Measurements from ENCODE around the gene ARHGEF1. TPM values are rescaled to one million over a fixed set of nuclear protein-coding genes. Genes with fewer than 3 reads are reported as not detected.

Gene ARHGEF1
- total RNA-seq, 1 experiment from 2014 or later = 106 TPM

DNA sequence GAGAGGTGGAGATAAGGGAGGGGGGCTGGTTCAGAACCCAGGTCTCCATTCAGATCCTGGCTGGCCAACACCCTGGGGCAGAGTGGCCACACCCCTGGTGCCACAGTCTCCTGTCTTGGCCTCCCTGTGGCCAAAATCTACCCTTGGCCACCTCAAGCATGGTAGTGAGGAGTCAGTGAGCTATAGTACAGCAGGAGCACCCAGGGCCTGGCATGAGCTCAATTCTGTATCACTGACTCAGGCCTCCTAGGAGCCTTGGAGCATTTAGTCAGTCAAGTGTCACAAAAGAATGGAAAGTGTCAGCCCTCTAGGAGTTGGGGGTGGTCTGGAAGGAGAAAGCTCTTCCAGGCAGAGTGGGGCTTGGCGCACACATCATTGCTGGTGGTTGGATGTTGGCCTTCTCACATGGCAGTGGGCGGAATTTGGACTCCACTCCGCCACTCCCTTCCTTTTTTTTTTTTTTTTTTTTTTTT lies 12.5 kb upstream of the ARHGEF1 start:
- no peak overlapping the region for H3K27ac Mint-ChIP-seq (ENCODE audit: low read depth, unreplicated experiment)
- ChIA-PET CTCF (interaction anchor here (4.8 kb wide), 1 partner anchor 10 kb away, joined by 32 read pairs; the partner anchor contains the start of gene RPS19), POLR2A (interaction anchor here (0.6 to 9.5 kb wide), 6 partner anchors 9 to 501 kb away, joined by 3 to 134 read pairs (median 4); partner anchors contain the start of genes RABAC1 and RPS19)
- intact Hi-C loops (cut with micrococcal nuclease) = no loop called here
- TF ChIP-seq, protein P1, sequence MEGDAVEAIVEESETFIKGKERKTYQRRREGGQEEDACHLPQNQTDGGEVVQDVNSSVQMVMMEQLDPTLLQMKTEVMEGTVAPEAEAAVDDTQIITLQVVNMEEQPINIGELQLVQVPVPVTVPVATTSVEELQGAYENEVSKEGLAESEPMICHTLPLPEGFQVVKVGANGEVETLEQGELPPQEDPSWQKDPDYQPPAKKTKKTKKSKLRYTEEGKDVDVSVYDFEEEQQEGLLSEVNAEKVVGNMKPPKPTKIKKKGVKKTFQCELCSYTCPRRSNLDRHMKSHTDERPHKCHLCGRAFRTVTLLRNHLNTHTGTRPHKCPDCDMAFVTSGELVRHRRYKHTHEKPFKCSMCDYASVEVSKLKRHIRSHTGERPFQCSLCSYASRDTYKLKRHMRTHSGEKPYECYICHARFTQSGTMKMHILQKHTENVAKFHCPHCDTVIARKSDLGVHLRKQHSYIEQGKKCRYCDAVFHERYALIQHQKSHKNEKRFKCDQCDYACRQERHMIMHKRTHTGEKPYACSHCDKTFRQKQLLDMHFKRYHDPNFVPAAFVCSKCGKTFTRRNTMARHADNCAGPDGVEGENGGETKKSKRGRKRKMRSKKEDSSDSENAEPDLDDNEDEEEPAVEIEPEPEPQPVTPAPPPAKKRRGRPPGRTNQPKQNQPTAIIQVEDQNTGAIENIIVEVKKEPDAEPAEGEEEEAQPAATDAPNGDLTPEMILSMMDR (IDR thresholded peaks at IDR 0.05; ENCODE audit: unreplicated experiment) = no peak
- H3K9me3 Mint-ChIP-seq (ENCODE audit: unreplicated experiment) = no peaks in the 10 kb centered on the region
- peaks cover 8% of the 10 kb centered on the region for H3K4me1 Mint-ChIP-seq (ENCODE audit: insufficient read depth, unreplicated experiment)
- H3K4me3 Mint-ChIP-seq (ENCODE audit: unreplicated experiment) = no peak overlapping the region
- H3K36me3 Mint-ChIP-seq (ENCODE audit: insufficient read depth, unreplicated experiment) = peaks cover 89% of the 10 kb centered on the region
- BruUV-seq (replicated peaks) = no TSS peak
- peak; percentile 40 for DNase-seq (ENCODE audit: unreplicated experiment)
- no peaks in the 10 kb centered on the region for H3K27me3 Mint-ChIP-seq (ENCODE audit: insufficient read depth, unreplicated experiment)

DNA sequence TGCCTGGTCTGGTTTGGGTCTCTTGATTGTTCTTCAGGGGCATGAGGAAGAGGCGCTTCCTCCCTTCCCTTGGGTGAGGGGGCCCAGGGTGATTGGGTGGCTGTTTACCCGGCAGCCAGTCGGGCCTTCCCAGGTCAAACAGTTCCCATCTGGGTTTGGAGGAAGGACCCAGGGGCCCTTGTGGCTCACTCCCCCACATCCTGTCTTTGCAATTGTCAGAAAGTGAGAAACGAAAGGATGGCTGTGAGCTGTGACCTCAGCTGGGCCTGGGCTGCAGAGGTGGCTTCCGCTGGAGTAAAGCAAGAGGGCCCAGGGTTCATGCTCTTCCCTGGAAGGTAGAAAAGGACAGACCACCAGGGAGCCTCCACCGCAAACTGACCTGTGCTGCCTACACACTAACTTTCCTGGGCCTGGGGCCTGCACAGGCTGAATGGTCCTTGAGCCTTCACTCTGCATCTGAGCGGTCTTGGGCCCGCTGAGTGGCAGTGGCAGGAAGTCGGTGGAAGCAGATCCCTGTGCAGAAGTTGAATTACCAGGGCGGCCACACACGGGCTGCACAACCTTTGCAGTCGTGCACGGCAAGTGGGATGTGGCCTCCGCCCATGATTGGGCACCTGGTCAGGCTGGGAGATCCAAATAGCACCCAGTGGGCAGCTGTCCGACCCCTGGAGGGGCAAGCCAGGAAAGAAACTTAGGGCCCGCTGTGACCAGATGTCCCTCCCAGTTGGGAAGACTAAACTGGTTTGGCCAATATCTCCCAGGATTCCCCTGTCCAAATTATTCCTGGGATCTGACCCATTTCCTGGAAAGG lies 11.2 kb upstream of the ARHGEF1 start:
- no peaks in the 10 kb centered on the region for H3K27me3 Mint-ChIP-seq (ENCODE audit: insufficient read depth, unreplicated experiment)
- H3K4me3 Mint-ChIP-seq (ENCODE audit: unreplicated experiment) = peak overlapping the region; percentile 28
- CTCF ChIA-PET = interaction anchor here (0.7 to 4.8 kb wide), 4 partner anchors 10 to 79 kb away, joined by 3 to 32 read pairs (median 4); partner anchors contain the start of gene RPS19
- peaks cover 76% of the 10 kb centered on the region for H3K36me3 Mint-ChIP-seq (ENCODE audit: insufficient read depth, unreplicated experiment)
- TF ChIP-seq, protein P1 (IDR thresholded peaks at IDR 0.05; ENCODE audit: unreplicated experiment) = no peak
- peaks cover 8% of the 10 kb centered on the region for H3K4me1 Mint-ChIP-seq (ENCODE audit: insufficient read depth, unreplicated experiment)
- H3K9me3 Mint-ChIP-seq (ENCODE audit: unreplicated experiment) = no peaks in the 10 kb centered on the region
- no peak overlapping the region for H3K27ac Mint-ChIP-seq (ENCODE audit: low read depth, unreplicated experiment)
- peak; percentile 25 for DNase-seq (ENCODE audit: unreplicated experiment)
- POLR2A ChIA-PET = interaction anchor here (0.6 to 9.5 kb wide), 6 partner anchors 10 to 1251 kb away, joined by 3 to 134 read pairs (median 9); partner anchors contain the start of genes ARHGEF1 and RPS19
- no TSS peak for BruUV-seq (replicated peaks)
- intact Hi-C loops (cut with micrococcal nuclease) = no loop called here

DNA sequence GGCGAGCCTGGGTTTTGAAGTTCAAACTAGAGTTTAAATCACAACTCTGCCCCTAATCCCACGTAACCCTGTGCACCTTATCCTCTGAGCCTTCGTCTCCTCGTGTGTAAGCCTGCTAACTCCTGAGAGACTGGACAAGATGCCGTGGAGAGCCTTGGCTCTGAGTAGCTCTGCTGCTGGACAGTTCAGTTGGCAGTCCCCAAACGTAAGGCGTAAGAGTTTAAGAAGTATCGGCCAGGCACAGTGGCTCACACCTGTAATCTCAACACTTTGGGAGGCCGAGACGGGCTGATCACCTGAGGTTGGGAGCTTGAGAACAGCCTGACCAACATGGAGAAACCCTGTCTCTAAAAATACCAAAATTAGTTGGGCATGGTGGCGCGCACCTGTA lies 10.6 kb upstream of the ARHGEF1 start:
- no peak overlapping the region for H3K27ac Mint-ChIP-seq (ENCODE audit: low read depth, unreplicated experiment)
- BruUV-seq (replicated peaks) = no TSS peak
- no peaks in the 10 kb centered on the region for H3K27me3 Mint-ChIP-seq (ENCODE audit: insufficient read depth, unreplicated experiment)
- H3K9me3 Mint-ChIP-seq (ENCODE audit: unreplicated experiment) = no peaks in the 10 kb centered on the region
- H3K4me1 Mint-ChIP-seq (ENCODE audit: insufficient read depth, unreplicated experiment) = peaks cover 8% of the 10 kb centered on the region
- CTCF ChIA-PET = interaction anchor here (0.7 to 4.8 kb wide), 7 partner anchors 8 to 85 kb away, joined by 3 to 32 read pairs (median 3); partner anchors contain the start of gene RPS19
- peak overlapping the region; percentile 28 for H3K4me3 Mint-ChIP-seq (ENCODE audit: unreplicated experiment)
- TF ChIP-seq, protein P1 (IDR thresholded peaks at IDR 0.05; ENCODE audit: unreplicated experiment) = no peak
- intact Hi-C loops (cut with micrococcal nuclease) = no loop called here
- H3K36me3 Mint-ChIP-seq (ENCODE audit: insufficient read depth, unreplicated experiment) = peaks cover 70% of the 10 kb centered on the region
- peak; percentile 32 for DNase-seq (ENCODE audit: unreplicated experiment)
- POLR2A ChIA-PET = interaction anchor here (0.7 to 9.5 kb wide), 7 partner anchors 11 to 1226 kb away, joined by 3 to 134 read pairs (median 6); partner anchors contain the start of genes ARHGEF1, RPS19 and ZNF574

Measured in MCF 10A (cell line).